Central memory CD8-positive, alpha-beta T cell (primary cell): ENCODE data around the gene GFY.

ENCODE experiments used
- ATAC-seq: fragments of 150-1000 bp; cut with Tn5 transposase; replicated peaks from 2 replicates; pipeline ENCODE4 v1.10.0; 2022; ENCODE audit warnings: mild to moderate bottlenecking, moderate FRiP score, moderate number of reproducible peaks; ENCODE audit not compliant: poor library complexity, severe bottlenecking; ENCODE audit errors: extremely low read depth
- DNase-seq, 2 donors: peaks; one replicate each; pipeline ENCODE4 v3.0.0; 2021; ENCODE audit warnings: low spot score in 2 of 2
- H3K27ac Mint-ChIP-seq: one replicate; pipeline ENCODE4 v1.8.0; 2022; ENCODE audit warnings: low read depth, mild to moderate bottlenecking, moderate library complexity, mixed read lengths
- H3K27me3 Mint-ChIP-seq: one replicate; pipeline ENCODE4 v1.8.0; 2022; ENCODE audit warnings: mixed read lengths
- H3K36me3 Mint-ChIP-seq: one replicate; pipeline ENCODE4 v1.8.0; 2022; ENCODE audit warnings: mild to moderate bottlenecking, moderate library complexity, mixed read lengths; ENCODE audit not compliant: insufficient read depth
- H3K4me1 Mint-ChIP-seq: one replicate; pipeline ENCODE4 v1.8.0; 2022; ENCODE audit warnings: mixed read lengths
- H3K4me3 Mint-ChIP-seq: one replicate; pipeline ENCODE4 v1.8.0; 2022; ENCODE audit warnings: mild to moderate bottlenecking, moderate library complexity, mixed read lengths
- H3K9me3 Mint-ChIP-seq: one replicate; pipeline ENCODE4 v1.8.0; 2022; ENCODE audit warnings: mixed read lengths

Gene GFY

DNA sequence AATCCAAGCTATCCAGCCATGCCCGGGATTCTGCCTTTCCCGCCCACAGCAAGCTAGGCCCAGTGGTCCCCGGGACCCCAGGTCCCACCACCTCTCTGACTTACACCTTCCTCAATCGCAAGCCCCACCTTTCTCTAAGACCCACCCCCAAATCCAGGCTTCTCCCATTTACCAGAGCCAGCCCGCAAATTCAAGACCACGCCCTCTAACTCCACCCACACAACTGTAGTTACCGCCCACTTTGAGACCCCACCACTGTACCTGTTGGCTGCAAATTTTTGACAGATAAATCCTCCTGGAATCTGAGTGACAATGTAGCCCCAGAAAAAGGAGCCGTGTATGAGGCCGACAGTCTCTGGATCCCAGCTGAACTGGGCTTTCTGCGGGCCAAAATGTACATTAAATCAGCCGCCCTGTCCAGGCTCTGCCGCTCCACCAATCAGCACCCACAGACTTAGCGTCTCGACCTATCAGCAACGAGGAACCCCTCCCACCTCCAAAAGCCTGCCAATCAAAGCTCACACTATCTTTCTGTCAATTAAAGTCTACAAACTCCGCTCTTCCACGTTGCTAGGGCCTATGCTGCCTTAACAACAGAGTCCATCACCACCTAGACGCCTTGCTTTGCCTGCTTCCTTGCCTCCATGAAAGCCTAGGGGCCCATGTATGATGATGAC is 9.9 kb downstream of the GFY start:
- peaks cover 95% of the 10 kb centered on the region for H3K27me3 Mint-ChIP-seq
- peak overlapping the region; percentile 2 for H3K27ac Mint-ChIP-seq
- no peak overlapping the region for H3K4me3 Mint-ChIP-seq
- DNase-seq (no peak), ATAC-seq (no peak)
- peaks cover 35% of the 10 kb centered on the region for H3K4me1 Mint-ChIP-seq
- H3K9me3 Mint-ChIP-seq = no peaks in the 10 kb centered on the region
- H3K36me3 Mint-ChIP-seq = peaks cover 4% of the 10 kb centered on the region

DNA sequence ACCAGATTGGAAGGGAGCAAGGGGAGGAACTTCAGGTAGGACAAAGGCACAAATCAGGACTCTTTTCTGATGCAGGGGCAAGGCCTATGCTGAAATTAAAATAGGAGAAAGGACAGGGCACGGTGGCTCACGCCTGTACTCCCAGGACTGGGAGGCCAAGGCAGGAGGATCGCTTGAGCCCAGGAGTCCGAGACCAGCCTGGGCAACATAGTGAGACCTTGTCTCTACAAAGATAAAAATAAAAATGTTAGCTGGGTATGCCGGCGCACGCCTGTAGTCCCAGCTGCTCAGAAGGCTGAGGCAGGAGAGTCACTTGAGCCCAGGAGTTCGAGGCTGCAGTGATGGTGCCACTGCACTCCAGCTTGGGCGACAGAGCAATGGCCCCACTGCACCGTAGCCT is 10.5 kb downstream of the GFY start:
- Mint-ChIP-seq H3K27me3 (peaks cover 95% of the 10 kb centered on the region), H3K27ac (peak overlapping the region; percentile 2), H3K4me1 (peaks cover 35% of the 10 kb centered on the region), H3K36me3 (peaks cover 5% of the 10 kb centered on the region), H3K9me3 (no peaks in the 10 kb centered on the region), H3K4me3 (no peak overlapping the region)
- ATAC-seq (no peak), DNase-seq (no peak)

DNA sequence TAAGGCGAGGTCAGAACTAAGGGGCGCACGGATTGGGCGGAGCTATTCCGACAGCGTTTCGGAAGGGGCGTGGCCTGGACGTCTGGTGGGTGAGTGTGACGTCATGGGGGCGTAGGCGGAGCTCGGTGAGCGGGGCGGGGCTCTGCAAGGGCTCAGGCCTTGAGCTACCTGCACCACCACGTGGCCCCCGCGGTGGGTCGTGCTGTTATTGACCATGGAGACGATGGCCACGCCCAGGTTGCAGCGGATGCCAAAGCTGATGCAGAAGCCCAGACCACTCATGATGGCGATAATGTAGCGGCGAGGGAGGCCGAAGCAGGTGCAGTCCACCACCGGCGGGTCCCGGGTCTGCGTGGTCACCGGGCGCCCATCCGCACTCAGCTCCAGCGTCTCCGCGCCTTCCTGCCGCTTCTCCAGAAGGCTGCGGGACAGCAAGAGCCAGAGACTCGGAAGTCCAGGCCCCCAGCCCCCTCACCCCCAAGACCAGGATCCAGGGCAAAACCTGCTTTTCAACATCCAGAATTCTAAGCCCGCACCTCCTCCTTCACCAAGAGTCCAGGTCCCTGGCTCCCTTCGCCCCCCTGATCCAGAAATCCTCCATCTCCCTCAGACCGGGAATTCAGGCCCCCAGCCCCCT is 11.3 kb downstream of the GFY start:
- ATAC-seq = no peak
- peak in 1 of 2 donors; percentile 33 for DNase-seq

DNA sequence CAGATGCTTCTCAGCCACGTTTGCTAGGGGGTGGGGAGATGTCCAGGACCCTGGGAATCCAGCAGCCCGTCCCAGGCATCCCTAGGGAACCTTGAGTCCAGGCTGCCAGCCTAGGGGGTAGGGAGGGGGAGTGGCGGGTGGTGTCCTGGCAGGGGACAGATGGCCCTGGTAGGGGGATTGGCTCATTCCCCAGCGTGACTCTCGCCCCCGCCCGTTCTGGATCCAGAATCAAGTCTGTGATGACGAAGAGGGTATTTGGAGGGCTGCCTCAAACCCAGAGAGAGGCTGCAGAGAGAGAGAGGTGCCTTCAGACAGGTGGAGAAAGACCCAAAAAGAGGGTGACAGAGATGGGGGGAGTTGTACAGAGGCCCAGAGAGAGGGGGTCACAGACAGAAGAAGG is 12.0 kb downstream of the GFY start:
- Mint-ChIP-seq H3K9me3 (no peaks in the 10 kb centered on the region), H3K36me3 (peaks cover 6% of the 10 kb centered on the region), H3K4me1 (peaks cover 42% of the 10 kb centered on the region), H3K27me3 (peaks cover 95% of the 10 kb centered on the region), H3K4me3 (no peak overlapping the region), H3K27ac (no peak overlapping the region)
- no peak for DNase-seq
- no peak for ATAC-seq

More for the DNA sequence above, 11.3 kb downstream of the GFY start:
- Mint-ChIP-seq H3K9me3 (no peaks in the 10 kb centered on the region), H3K4me1 (peaks cover 38% of the 10 kb centered on the region), H3K4me3 (no peak overlapping the region), H3K36me3 (peaks cover 8% of the 10 kb centered on the region), H3K27ac (peak overlapping the region; percentile 2), H3K27me3 (peaks cover 95% of the 10 kb centered on the region)

DNA sequence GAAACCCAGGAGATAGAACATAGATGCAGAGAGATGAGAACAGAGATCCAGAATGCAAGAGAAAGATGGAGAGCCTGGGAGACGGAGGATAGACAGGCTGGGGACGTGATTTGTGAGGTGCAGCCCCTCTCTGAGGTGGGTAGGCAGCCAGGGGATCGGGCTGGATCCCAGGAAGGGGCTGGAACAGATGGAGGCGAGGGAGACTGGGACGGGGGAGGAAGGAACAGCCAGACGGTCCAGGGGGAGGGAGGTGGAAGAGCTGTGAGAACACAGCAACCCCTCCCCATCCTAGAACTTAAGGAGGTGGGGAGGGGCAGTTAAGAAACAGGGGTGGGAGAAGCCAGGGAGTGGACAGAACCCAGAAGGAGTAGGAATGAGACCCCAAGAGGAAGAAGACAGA is 13.1 kb downstream of the GFY start:
- DNase-seq (no peak), ATAC-seq (no peak)
- peaks cover 91% of the 10 kb centered on the region for H3K27me3 Mint-ChIP-seq
- H3K36me3 Mint-ChIP-seq = peaks cover 5% of the 10 kb centered on the region
- H3K9me3 Mint-ChIP-seq = no peaks in the 10 kb centered on the region
- no peak overlapping the region for H3K27ac Mint-ChIP-seq
- H3K4me1 Mint-ChIP-seq = peaks cover 41% of the 10 kb centered on the region
- no peak overlapping the region for H3K4me3 Mint-ChIP-seq

DNA sequence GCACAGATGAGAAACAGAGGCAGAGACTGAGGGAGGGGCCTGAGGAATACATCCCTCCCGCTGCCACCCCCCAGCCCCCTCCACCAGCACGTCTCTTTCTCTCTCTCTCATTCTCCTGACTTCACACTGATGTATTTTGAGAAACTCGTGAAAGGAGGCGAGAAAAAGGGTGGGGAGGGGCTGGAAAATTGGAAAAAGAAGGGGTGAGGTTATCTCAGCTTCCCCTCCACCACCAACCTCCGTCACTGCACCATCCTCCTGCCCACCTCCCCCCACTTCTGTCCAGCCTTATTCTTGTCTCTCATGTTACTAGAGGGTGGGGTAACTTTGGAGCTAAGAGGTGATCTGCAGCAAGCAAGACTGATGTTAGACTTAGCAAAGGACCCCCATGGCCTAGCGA is 14.6 kb downstream of the GFY start:
- Mint-ChIP-seq H3K36me3 (peaks cover 9% of the 10 kb centered on the region), H3K4me1 (peaks cover 51% of the 10 kb centered on the region), H3K4me3 (no peak overlapping the region), H3K27ac (no peak overlapping the region), H3K27me3 (peaks cover 80% of the 10 kb centered on the region), H3K9me3 (no peaks in the 10 kb centered on the region)
- no peak for ATAC-seq
- no peak for DNase-seq

DNA sequence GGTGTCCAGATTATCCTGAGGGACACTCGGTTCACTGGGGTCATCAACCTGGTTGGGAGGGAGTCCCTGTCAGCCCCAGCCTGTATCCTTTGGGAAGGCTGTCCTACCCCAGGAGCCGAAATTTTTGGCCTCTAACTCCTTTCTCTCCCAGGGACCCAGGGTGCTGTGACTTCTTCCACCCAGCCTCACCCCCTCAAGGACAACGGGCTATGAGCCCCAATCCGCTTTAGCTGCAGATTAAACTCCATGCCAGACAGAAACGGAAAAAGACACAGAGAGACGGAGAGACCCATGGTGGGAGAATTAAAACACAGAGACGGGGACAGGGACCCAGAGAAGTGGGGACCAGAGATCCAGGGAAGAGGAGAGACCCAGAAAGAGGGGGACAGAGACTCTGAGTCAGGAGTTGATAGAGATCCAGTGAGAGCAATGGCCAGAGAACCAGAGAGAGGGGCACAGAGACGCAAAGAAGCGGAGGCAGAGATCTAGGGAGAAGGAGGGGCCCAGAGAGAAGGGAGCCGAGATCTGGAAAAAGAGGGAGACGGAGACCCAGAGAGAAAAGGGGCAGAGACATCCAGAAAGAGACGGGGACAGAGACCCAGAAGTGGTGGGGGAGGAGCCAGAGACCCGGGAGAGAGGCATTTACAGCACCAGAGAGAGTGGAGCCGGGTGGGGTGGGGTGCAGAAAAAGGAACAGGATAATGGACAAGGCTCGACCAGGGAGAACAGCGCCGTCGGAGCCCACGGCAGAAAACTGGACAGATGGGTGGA is 15.4 kb downstream of the GFY start:
- peaks cover 72% of the 10 kb centered on the region for H3K27me3 Mint-ChIP-seq
- peak overlapping the region; percentile 53 for H3K4me3 Mint-ChIP-seq
- H3K9me3 Mint-ChIP-seq = no peaks in the 10 kb centered on the region
- DNase-seq (no peak), ATAC-seq (no peak)
- peaks cover 9% of the 10 kb centered on the region for H3K36me3 Mint-ChIP-seq
- H3K27ac Mint-ChIP-seq = peak overlapping the region; percentile 74
- peaks cover 56% of the 10 kb centered on the region for H3K4me1 Mint-ChIP-seq

DNA sequence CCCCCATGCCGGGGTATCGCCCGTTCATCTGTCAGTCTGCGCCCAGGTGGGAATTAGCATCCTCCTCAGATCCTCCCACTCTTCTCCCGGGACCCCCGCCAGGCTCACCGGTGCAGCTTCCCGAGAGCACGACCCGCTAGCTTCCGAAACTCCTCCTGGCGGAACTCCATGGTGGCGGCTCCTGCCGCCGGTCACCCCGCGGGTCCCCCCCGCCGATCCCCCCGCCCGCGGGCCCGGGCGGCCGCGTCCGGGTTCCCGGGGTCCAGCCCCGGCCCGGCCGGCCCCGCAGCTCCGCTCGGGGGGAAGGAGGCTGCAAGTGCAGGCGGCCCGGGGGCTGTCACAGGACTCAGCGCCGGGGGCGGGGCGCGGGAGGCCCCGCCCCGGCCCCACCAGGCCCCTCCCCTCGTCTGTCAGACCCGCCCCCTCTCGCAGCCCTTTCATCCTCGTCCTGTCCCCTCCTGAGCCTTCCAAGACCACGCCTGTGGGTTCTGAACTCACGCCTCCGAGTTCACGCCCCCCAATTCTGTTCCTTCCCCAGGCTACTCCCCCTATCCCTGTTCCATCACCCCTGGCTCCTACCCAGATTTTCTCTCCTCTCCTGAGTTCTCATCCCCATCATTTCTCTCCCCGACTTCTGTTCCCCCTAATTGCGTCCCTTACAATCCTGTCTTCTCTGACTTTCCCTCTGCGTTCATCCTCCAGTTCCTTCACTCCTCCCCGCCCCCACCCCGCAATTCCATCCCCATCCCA is 16.2 kb downstream of the GFY start, which contains the start of gene SLC17A7:
Gene SLC17A7 (minus strand): TSS at position 318 of the 750 bp plus-strand sequence. CDS start 148 bp downstream, at position 170.
- DNase-seq (no peak), ATAC-seq (no peak)
- peak within 1 kb of the TSS; percentile 75 for H3K4me3 Mint-ChIP-seq
- peaks cover 65% of the 10 kb centered on the region for H3K27me3 Mint-ChIP-seq
- H3K36me3 Mint-ChIP-seq = peaks cover 11% of the 10 kb centered on the region
- H3K27ac Mint-ChIP-seq = peak within 1 kb of the TSS; percentile 74
- no peaks in the 10 kb centered on the region for H3K9me3 Mint-ChIP-seq
- peaks cover 50% of the 10 kb centered on the region for H3K4me1 Mint-ChIP-seq

DNA sequence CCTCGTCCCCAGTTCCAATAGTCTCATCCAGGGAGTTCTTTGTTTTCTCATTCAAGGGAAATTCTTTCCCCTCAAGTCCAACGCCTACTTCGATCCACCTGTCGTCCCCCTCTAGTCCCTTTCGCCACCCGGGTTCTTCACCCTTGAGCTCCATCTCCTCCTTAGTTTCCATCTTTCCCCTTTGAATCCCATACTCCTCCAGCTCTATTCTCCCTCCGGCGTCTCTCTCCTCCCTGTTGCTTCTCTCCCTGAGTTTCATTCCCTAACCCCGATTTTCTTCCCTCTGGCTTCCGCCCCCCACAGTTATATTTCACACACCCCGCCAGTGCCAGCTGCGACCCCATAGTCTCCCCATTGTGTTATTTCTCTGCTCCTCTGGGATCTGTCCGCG is 16.8 kb downstream of the GFY start:
- H3K27me3 Mint-ChIP-seq = peaks cover 59% of the 10 kb centered on the region
- no peaks in the 10 kb centered on the region for H3K9me3 Mint-ChIP-seq
- peaks cover 46% of the 10 kb centered on the region for H3K4me1 Mint-ChIP-seq
- H3K36me3 Mint-ChIP-seq = peaks cover 11% of the 10 kb centered on the region
- no peak for DNase-seq
- peak overlapping the region; percentile 54 for H3K27ac Mint-ChIP-seq
- peak overlapping the region; percentile 75 for H3K4me3 Mint-ChIP-seq
- no peak for ATAC-seq

DNA sequence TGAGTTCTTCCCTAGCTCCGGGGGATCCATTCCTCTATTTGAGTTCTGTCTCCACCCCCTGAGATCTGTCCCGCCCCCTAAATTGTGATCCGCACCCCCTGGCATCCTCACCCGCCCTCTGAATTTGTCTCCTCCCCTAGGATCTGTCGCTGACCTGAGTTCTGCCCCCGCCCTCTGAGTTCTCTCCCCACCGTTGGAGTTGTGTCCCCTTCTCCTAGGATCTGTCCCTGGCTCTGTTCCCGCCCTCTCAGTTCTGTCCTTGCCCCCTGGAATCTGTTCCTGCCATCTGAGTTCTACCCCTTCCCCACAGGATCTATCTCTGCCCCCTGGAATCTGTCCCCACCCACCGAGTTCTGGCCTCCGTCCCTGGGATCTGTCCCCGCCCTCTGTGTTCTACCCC is 17.2 kb downstream of the GFY start:
- Mint-ChIP-seq H3K36me3 (peaks cover 11% of the 10 kb centered on the region), H3K27me3 (peaks cover 55% of the 10 kb centered on the region), H3K4me1 (peaks cover 42% of the 10 kb centered on the region), H3K4me3 (peak overlapping the region; percentile 75), H3K27ac (peak overlapping the region; percentile 54), H3K9me3 (no peaks in the 10 kb centered on the region)
- no peak for ATAC-seq
- no peak for DNase-seq

DNA sequence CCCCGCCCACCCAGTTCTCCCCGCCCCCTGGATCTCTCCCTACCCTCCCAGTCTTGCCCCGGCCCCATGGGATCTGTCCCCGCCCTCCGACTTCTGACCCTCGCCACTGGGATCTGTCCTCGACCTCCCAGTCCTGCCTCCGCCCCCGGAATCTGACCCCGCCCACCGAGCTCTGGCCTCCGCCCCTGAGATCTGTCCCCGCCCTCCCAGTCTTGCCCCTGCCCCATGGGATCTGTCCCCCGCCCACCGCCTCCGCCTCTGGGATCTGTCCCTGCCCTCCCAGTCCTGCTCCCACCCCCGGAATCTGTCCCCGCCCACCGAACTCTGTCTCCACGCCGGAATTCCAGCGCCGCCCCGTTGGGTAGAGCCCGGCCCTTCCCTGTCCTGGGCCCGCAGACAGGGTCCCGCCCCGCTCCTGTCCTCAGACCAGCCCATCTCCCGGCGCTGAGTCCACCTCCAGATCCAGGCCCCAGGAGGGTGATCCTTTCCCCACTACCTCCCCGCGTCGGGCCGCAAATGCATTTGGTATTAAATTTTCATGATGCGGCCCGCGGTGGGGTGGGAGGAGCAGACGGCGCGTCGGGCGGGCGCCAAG is 17.7 kb downstream of the GFY start:
- ATAC-seq (peak; percentile 14), DNase-seq (peak in 1 of 2 donors; percentile 19)
- Mint-ChIP-seq H3K27ac (peak overlapping the region; percentile 41), H3K4me1 (peaks cover 42% of the 10 kb centered on the region), H3K4me3 (peak overlapping the region; percentile 75), H3K36me3 (peaks cover 13% of the 10 kb centered on the region), H3K9me3 (no peaks in the 10 kb centered on the region), H3K27me3 (peaks cover 50% of the 10 kb centered on the region)
